GM23338 (cell line): ENCODE data around the gene SSBP2. TPM values are rescaled to one million over a fixed set of nuclear protein-coding genes. Genes with fewer than 3 reads are reported as not detected.

Experiments used
- ATAC-seq: fragments of 200-7000 bp; cut with Tn5 transposase; 3 replicates; pipeline ENCODE4 v1.9.1; 2020
- DNase-seq: peaks from one replicate; pipeline ENCODE4 v3.0.0-alpha.2; 2015; ENCODE audit warnings: low spot score
- H2AFZ ChIP-seq: fragments of 200-600 bp; sonication (generic); 2 replicates; pipeline ENCODE4 v1.8.0; 2016; ENCODE audit warnings: antibody characterized with exemption, mild to moderate bottlenecking, moderate library complexity
- H3F3A ChIP-seq: fragments of 200-600 bp; sonication (generic); replicated peaks from 2 replicates; pipeline ENCODE4 v1.8.0; 2017; ENCODE audit warnings: antibody characterized with exemption, mixed run types, low read depth
- H3K27ac ChIP-seq: fragments of 200-600 bp; sonication (generic); 2 replicates; pipeline ENCODE4 v1.6.1; 2016; ENCODE audit warnings: low read depth
- H3K27me3 ChIP-seq: fragments of 200-600 bp; sonication (generic); 2 replicates; pipeline ENCODE4 v1.8.0; 2016; ENCODE audit warnings: mild to moderate bottlenecking, mixed run types, moderate library complexity; ENCODE audit not compliant: insufficient read depth
- H3K36me3 ChIP-seq: fragments of 200-600 bp; sonication (generic); 2 replicates; pipeline ENCODE4 v1.8.0; 2016; ENCODE audit warnings: mild to moderate bottlenecking; ENCODE audit not compliant: insufficient read depth
- H3K4me1 ChIP-seq: fragments of 200-600 bp; sonication (generic); 2 replicates; pipeline ENCODE4 v1.8.0; 2016; ENCODE audit warnings: mild to moderate bottlenecking, moderate library complexity; ENCODE audit not compliant: insufficient read depth
- H3K4me2 ChIP-seq: fragments of 200-600 bp; sonication (generic); 2 replicates; pipeline ENCODE4 v1.7.1; 2017; ENCODE audit warnings: mixed run types
- H3K4me3 ChIP-seq: fragments of 200-600 bp; sonication (generic); 2 replicates; pipeline ENCODE4 v1.6.1; 2016; ENCODE audit warnings: mixed run types
- H3K79me2 ChIP-seq: fragments of 200-600 bp; sonication (generic); replicated peaks from 2 replicates; pipeline ENCODE4 v1.8.0; 2017; ENCODE audit warnings: mild to moderate bottlenecking; ENCODE audit not compliant: insufficient read depth
- H3K9me2 ChIP-seq: fragments of 200-600 bp; sonication (generic); 2 replicates; pipeline ENCODE4 v1.8.0; 2017; ENCODE audit not compliant: insufficient read depth
- H4K20me1 ChIP-seq: fragments of 200-600 bp; sonication (generic); replicated peaks from 2 replicates; pipeline ENCODE4 v1.8.0; 2017; ENCODE audit warnings: mild to moderate bottlenecking; ENCODE audit not compliant: insufficient read depth
- H3K27ac Mint-ChIP-seq: 2 replicates; pipeline ENCODE4 v1.8.0; 2020; ENCODE audit warnings: inconsistent platforms, mild to moderate bottlenecking, moderate library complexity, mixed read lengths
- H3K27me3 Mint-ChIP-seq: 3 replicates; pipeline ENCODE4 v1.8.0; 2022; ENCODE audit warnings: low read depth, mild to moderate bottlenecking, moderate library complexity, mixed read lengths, inconsistent platforms; ENCODE audit not compliant: insufficient read depth, poor library complexity
- H3K36me3 Mint-ChIP-seq: 3 replicates; pipeline ENCODE4 v1.8.0; 2021; ENCODE audit warnings: low read depth, mild to moderate bottlenecking, inconsistent platforms, moderate library complexity, mixed read lengths
- H3K4me1 Mint-ChIP-seq: 3 replicates; pipeline ENCODE4 v1.8.0; 2020; ENCODE audit warnings: mild to moderate bottlenecking, inconsistent platforms, mixed read lengths
- H3K4me3 Mint-ChIP-seq: 3 replicates; pipeline ENCODE4 v1.8.0; 2021; ENCODE audit warnings: moderate library complexity, mild to moderate bottlenecking, inconsistent platforms, mixed read lengths
- H3K9me3 Mint-ChIP-seq: 3 replicates; pipeline ENCODE4 v1.8.0; 2020; ENCODE audit warnings: moderate library complexity, mild to moderate bottlenecking, inconsistent platforms, mixed read lengths
- CREB1 ChIP-seq: fragments of 250-450 bp; sonication (Bioruptor Pico); IDR thresholded peaks from 2 replicates; pipeline ENCODE4 v1.5.0; 2020; ENCODE audit warnings: low read depth, mild to moderate bottlenecking, moderate library complexity
- EZH2 ChIP-seq: fragments of 200-600 bp; sonication (generic); IDR thresholded peaks from one replicate; pipeline ENCODE4 v1.8.0; 2017; ENCODE audit warnings: antibody characterized with exemption, mild to moderate bottlenecking, low read depth; ENCODE audit not compliant: unreplicated experiment
- EZH2phosphoT487 ChIP-seq: fragments of 200-600 bp; sonication (generic); IDR thresholded peaks from one replicate; pipeline ENCODE4 v1.8.1; 2018; ENCODE audit warnings: antibody characterized with exemption; ENCODE audit not compliant: unreplicated experiment
- JUNB ChIP-seq: IDR thresholded peaks from one replicate; pipeline ENCODE4 v1.6.1; 2016; ENCODE audit warnings: antibody characterized with exemption; ENCODE audit not compliant: unreplicated experiment
- NANOG ChIP-seq: IDR thresholded peaks from 2 replicates; pipeline ENCODE4 v1.6.1; 2016; ENCODE audit warnings: antibody characterized with exemption, borderline replicate concordance
- POLR2AphosphoS5 ChIP-seq: IDR thresholded peaks from 2 replicates; pipeline ENCODE4 v1.6.1; 2016; ENCODE audit warnings: antibody characterized with exemption, low read depth
- STAT1 ChIP-seq: IDR thresholded peaks from one replicate; pipeline ENCODE4 v1.6.1; 2016; ENCODE audit warnings: antibody characterized with exemption; ENCODE audit not compliant: unreplicated experiment
- ZNF114 ChIP-seq: fragments of 250-450 bp; sonication (Bioruptor Pico); IDR thresholded peaks from 2 replicates; pipeline ENCODE4 v1.5.0; 2020; ENCODE audit warnings: mild to moderate bottlenecking, moderate library complexity
- ZNF331 ChIP-seq: fragments of 250-450 bp; sonication (Bioruptor Pico); IDR thresholded peaks from 2 replicates; pipeline ENCODE4 v1.5.0; 2020; ENCODE audit warnings: low read depth, mild to moderate bottlenecking, moderate library complexity
- polyA plus RNA-seq: library from polyadenylated mRNA; unstranded; fragments of >200 nt; fragmentation: Nextera tagmentation; extraction: Ambion mirVana; gene quantifications from 2 replicates; pipeline ENCODE4 v1.2.1, GENCODE V29; 2016
- total RNA-seq: library from RNA; depleted of rRNA; stranded (reverse); fragments of >200 nt; shearing (Covaris generic); gene quantifications from 2 replicates; pipeline ENCODE4 v1.2.3, GENCODE V29; 2014
- TF ChIP-seq, protein P1 (sequence below): IDR thresholded peaks from one replicate; pipeline ENCODE4 v1.6.1; 2018; ENCODE audit warnings: antibody characterized with exemption; ENCODE audit not compliant: unreplicated experiment
- TF ChIP-seq, protein P2 (sequence below), 2 experiments: fragments of 200-600 bp in 1 of 2; sonication (generic) in 1 of 2; conservative IDR thresholded peaks; 2 replicates each; pipeline versions ENCODE4 v1.5.1 to v1.6.1; 2016 to 2017; ENCODE audit warnings: antibody characterized with exemption in 2 of 2, low read depth in 2 of 2, mild to moderate bottlenecking in 2 of 2, moderate library complexity in 1 of 2
- TF ChIP-seq, protein P3 (sequence below): fragments of 250-450 bp; sonication (Bioruptor Pico); IDR thresholded peaks from 2 replicates; pipeline ENCODE4 v1.5.0; 2020; ENCODE audit warnings: mild to moderate bottlenecking, moderate library complexity
- TF ChIP-seq, protein P4 (sequence below): IDR thresholded peaks from 2 replicates; pipeline ENCODE4 v1.6.1; 2016; ENCODE audit warnings: antibody characterized with exemption

Gene SSBP2
- total and polyA plus RNA-seq, 2 experiments from 2014 or later = 21.5 to 24.7 TPM

DNA sequence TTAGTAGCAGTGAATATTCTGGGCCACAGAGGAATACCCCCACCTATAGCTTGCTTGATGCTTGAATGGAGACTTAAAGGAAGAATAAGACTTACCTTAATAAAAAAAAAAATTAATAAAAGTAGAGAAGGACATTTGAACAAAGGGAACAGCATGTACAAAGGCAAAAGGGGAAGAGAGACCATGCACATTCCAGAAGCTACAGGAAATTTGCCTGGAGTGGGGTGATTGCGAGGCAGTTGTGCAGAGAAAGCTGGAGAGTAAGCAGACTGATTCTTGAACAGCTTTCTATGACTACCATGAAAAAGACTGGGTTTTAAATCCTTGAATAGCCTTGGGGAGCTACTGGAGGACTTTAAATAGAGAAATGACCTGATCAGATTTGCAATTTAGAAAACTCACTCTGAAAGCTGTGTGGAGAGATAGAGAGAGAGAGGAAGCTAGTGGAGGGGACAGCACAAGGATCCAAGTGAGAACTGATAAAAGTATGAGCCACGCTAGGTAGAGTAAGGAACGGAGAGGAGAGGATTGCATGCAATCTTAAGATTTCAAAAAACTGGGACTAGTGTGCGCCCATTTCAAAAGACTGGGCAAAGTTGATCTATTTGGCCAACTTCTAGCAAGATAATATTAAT lies 12.5 kb upstream of the SSBP2 start (continued):
- no peak for TF ChIP-seq NANOG
- no peak for TF ChIP-seq JUNB
- no peak for TF ChIP-seq ZNF331 (CRISPR knock-in tag)
- no peak for TF ChIP-seq EZH2phosphoT487
- TF ChIP-seq, protein P1, sequence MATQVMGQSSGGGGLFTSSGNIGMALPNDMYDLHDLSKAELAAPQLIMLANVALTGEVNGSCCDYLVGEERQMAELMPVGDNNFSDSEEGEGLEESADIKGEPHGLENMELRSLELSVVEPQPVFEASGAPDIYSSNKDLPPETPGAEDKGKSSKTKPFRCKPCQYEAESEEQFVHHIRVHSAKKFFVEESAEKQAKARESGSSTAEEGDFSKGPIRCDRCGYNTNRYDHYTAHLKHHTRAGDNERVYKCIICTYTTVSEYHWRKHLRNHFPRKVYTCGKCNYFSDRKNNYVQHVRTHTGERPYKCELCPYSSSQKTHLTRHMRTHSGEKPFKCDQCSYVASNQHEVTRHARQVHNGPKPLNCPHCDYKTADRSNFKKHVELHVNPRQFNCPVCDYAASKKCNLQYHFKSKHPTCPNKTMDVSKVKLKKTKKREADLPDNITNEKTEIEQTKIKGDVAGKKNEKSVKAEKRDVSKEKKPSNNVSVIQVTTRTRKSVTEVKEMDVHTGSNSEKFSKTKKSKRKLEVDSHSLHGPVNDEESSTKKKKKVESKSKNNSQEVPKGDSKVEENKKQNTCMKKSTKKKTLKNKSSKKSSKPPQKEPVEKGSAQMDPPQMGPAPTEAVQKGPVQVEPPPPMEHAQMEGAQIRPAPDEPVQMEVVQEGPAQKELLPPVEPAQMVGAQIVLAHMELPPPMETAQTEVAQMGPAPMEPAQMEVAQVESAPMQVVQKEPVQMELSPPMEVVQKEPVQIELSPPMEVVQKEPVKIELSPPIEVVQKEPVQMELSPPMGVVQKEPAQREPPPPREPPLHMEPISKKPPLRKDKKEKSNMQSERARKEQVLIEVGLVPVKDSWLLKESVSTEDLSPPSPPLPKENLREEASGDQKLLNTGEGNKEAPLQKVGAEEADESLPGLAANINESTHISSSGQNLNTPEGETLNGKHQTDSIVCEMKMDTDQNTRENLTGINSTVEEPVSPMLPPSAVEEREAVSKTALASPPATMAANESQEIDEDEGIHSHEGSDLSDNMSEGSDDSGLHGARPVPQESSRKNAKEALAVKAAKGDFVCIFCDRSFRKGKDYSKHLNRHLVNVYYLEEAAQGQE = no peak
- no peak for TF ChIP-seq STAT1
- no peak for TF ChIP-seq EZH2
- TF ChIP-seq POLR2AphosphoS5 = no peak
- no peak for TF ChIP-seq ZNF114
- TF ChIP-seq, protein P2, sequence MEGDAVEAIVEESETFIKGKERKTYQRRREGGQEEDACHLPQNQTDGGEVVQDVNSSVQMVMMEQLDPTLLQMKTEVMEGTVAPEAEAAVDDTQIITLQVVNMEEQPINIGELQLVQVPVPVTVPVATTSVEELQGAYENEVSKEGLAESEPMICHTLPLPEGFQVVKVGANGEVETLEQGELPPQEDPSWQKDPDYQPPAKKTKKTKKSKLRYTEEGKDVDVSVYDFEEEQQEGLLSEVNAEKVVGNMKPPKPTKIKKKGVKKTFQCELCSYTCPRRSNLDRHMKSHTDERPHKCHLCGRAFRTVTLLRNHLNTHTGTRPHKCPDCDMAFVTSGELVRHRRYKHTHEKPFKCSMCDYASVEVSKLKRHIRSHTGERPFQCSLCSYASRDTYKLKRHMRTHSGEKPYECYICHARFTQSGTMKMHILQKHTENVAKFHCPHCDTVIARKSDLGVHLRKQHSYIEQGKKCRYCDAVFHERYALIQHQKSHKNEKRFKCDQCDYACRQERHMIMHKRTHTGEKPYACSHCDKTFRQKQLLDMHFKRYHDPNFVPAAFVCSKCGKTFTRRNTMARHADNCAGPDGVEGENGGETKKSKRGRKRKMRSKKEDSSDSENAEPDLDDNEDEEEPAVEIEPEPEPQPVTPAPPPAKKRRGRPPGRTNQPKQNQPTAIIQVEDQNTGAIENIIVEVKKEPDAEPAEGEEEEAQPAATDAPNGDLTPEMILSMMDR (conservative IDR thresholded peaks at IDR 0.05; ENCODE audit: low read depth in 2 of 2) = no peak

DNA sequence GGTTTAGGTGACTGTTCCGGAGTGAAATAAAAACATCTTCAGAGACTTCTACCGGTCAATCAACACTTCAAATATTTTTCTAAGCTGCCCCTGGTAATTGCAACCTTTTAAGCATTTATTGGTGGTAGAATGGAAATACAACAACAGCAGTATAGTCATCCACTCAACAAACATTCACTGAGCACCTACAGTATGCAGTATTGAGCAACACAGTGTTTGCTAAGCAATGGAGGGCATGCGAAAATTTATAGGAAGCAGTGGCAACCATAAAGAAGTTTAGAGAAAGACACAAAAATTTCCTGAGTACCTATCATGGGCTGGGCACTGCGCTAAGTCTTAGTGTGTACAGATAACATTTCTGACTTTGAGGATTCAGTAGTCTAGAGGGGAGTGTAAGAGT lies 12.0 kb upstream of the SSBP2 start:
- ATAC-seq (no peak), DNase-seq (no peak)
- Histone ChIP-seq H3K4me3 (no peak overlapping the region), H3F3A (no peaks in the 10 kb centered on the region), H3K27me3 (no peaks in the 10 kb centered on the region), H3K27ac (no peak overlapping the region), H3K79me2 (no peaks in the 10 kb centered on the region), H2AFZ (no peak overlapping the region), H3K36me3 (no peaks in the 10 kb centered on the region), H3K4me1 (peaks cover 18% of the 10 kb centered on the region), H3K9me2 (no peaks in the 10 kb centered on the region), H3K4me2 (no peak overlapping the region), H4K20me1 (no peaks in the 10 kb centered on the region)
- H3K27ac Mint-ChIP-seq = no peak overlapping the region
- H3K27me3 Mint-ChIP-seq = peaks cover 2% of the 10 kb centered on the region
- no peaks in the 10 kb centered on the region for H3K36me3 Mint-ChIP-seq
- no peak overlapping the region for H3K4me3 Mint-ChIP-seq
- H3K4me1 Mint-ChIP-seq = peaks cover 22% of the 10 kb centered on the region
- no peaks in the 10 kb centered on the region; the same call in 2 of the 3 replicates for H3K9me3 Mint-ChIP-seq
- TF ChIP-seq JUNB = no peak
- no peak for TF ChIP-seq CREB1
- TF ChIP-seq, protein P3, sequence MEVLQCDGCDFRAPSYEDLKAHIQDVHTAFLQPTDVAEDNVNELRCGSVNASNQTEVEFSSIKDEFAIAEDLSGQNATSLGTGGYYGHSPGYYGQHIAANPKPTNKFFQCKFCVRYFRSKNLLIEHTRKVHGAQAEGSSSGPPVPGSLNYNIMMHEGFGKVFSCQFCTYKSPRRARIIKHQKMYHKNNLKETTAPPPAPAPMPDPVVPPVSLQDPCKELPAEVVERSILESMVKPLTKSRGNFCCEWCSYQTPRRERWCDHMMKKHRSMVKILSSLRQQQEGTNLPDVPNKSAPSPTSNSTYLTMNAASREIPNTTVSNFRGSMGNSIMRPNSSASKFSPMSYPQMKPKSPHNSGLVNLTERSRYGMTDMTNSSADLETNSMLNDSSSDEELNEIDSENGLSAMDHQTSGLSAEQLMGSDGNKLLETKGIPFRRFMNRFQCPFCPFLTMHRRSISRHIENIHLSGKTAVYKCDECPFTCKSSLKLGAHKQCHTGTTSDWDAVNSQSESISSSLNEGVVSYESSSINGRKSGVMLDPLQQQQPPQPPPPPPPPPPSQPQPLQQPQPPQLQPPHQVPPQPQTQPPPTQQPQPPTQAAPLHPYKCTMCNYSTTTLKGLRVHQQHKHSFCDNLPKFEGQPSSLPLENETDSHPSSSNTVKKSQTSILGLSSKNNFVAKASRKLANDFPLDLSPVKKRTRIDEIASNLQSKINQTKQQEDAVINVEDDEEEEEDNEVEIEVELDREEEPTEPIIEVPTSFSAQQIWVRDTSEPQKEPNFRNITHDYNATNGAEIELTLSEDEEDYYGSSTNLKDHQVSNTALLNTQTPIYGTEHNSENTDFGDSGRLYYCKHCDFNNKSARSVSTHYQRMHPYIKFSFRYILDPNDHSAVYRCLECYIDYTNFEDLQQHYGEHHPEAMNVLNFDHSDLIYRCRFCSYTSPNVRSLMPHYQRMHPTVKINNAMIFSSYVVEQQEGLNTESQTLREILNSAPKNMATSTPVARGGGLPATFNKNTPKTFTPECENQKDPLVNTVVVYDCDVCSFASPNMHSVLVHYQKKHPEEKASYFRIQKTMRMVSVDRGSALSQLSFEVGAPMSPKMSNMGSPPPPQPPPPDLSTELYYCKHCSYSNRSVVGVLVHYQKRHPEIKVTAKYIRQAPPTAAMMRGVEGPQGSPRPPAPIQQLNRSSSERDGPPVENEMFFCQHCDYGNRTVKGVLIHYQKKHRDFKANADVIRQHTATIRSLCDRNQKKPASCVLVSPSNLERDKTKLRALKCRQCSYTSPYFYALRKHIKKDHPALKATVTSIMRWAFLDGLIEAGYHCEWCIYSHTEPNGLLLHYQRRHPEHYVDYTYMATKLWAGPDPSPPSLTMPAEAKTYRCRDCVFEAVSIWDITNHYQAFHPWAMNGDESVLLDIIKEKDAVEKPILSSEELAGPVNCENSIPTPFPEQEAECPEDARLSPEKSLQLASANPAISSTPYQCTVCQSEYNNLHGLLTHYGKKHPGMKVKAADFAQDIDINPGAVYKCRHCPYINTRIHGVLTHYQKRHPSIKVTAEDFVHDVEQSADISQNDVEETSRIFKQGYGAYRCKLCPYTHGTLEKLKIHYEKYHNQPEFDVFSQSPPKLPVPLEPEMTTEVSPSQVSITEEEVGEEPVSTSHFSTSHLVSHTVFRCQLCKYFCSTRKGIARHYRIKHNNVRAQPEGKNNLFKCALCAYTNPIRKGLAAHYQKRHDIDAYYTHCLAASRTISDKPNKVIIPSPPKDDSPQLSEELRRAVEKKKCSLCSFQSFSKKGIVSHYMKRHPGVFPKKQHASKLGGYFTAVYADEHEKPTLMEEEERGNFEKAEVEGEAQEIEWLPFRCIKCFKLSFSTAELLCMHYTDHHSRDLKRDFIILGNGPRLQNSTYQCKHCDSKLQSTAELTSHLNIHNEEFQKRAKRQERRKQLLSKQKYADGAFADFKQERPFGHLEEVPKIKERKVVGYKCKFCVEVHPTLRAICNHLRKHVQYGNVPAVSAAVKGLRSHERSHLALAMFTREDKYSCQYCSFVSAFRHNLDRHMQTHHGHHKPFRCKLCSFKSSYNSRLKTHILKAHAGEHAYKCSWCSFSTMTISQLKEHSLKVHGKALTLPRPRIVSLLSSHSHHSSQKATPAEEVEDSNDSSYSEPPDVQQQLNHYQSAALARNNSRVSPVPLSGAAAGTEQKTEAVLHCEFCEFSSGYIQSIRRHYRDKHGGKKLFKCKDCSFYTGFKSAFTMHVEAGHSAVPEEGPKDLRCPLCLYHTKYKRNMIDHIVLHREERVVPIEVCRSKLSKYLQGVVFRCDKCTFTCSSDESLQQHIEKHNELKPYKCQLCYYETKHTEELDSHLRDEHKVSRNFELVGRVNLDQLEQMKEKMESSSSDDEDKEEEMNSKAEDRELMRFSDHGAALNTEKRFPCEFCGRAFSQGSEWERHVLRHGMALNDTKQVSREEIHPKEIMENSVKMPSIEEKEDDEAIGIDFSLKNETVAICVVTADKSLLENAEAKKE (CRISPR knock-in tag) = no peak
- TF ChIP-seq, protein P4, sequence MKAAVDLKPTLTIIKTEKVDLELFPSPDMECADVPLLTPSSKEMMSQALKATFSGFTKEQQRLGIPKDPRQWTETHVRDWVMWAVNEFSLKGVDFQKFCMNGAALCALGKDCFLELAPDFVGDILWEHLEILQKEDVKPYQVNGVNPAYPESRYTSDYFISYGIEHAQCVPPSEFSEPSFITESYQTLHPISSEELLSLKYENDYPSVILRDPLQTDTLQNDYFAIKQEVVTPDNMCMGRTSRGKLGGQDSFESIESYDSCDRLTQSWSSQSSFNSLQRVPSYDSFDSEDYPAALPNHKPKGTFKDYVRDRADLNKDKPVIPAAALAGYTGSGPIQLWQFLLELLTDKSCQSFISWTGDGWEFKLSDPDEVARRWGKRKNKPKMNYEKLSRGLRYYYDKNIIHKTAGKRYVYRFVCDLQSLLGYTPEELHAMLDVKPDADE = no peak
